Fibroblast of upper back skin (primary cell): Measurements from ENCODE around the gene OR10G8.

Experiments used
- DNase-seq: peaks from one replicate; pipeline ENCODE4 v3.0.0-alpha.2; 2013

OR10G8 gene

DNA sequence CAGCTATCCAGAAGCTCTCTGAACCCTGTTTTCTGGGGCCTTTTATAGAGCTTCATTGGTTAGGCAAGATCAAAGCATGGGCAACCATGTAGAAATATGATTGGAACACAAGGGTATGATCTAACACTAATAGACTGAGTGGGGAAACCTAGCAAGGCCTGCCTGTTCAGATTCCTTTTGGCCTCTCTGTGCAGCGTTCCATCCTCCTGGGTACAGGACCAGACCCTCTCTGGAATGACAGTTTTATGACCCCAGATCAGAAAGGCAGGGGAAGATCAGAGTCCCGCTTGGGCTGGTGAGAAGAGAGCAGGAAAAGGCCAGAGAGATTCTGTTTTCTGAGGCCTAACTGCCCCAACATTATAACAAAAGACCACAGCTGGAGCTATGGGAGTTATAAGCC is 52.0 kb downstream of the OR10G8 start:
- DNase-seq, result no peak

DNA sequence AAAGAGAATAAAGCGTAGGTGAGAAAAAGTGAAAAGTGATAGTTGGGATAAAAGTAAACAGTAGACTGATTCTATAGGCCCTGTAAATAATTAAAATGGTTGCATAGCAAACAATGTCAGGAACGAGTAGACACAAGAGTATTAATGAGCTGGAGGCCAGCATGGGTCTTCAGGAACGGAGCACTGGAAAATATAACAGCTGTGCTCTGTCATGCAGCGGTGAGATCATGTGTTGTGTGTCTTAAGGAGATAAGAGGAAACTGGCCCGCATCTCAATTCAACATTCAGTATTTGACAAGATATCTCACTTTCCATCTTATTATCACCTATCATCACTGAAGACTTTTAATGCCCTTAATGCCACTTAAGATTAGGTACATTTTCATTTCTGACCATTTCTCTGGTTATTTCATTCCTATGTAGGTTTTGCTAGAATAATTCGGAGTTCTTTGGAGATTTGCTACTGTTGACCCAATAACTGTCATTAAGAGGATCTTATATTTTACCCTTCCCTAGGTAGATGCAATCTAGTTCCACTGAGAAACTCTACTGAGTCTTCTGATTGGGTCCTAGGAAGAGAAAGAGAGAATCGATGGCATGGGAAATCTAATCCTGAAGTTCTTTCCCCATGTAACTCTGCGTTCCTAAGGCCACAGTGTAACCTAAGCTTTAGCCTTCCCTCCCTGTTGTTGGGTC is 53.2 kb downstream of the OR10G8 start:
- DNase-seq, result no peak
